ENCODE measurements around the gene HMGB2. TPM values are rescaled to one million over a fixed set of nuclear protein-coding genes. Genes with fewer than 3 reads are reported as not detected.

HMGB2 gene
- total RNA-seq, 1 donor from 2014 or later: 56.3 TPM

GRCh38 chr4:173328236-173328901, 5.8 kb downstream of the HMGB2 start:
- Mint-ChIP-seq H3K27me3 (ENCODE audit: unreplicated experiment) (no peaks in the 10 kb centered on the region), H3K36me3 (ENCODE audit: unreplicated experiment) (peaks cover 23% of the 10 kb centered on the region), H3K4me1 (ENCODE audit: unreplicated experiment) (peaks cover 30% of the 10 kb centered on the region), H3K9me3 (ENCODE audit: unreplicated experiment) (no peaks in the 10 kb centered on the region), H3K4me3 (ENCODE audit: unreplicated experiment) (no peak overlapping the region), H3K27ac (ENCODE audit: unreplicated experiment) (no peak overlapping the region)
- TF ChIP-seq, protein P1, sequence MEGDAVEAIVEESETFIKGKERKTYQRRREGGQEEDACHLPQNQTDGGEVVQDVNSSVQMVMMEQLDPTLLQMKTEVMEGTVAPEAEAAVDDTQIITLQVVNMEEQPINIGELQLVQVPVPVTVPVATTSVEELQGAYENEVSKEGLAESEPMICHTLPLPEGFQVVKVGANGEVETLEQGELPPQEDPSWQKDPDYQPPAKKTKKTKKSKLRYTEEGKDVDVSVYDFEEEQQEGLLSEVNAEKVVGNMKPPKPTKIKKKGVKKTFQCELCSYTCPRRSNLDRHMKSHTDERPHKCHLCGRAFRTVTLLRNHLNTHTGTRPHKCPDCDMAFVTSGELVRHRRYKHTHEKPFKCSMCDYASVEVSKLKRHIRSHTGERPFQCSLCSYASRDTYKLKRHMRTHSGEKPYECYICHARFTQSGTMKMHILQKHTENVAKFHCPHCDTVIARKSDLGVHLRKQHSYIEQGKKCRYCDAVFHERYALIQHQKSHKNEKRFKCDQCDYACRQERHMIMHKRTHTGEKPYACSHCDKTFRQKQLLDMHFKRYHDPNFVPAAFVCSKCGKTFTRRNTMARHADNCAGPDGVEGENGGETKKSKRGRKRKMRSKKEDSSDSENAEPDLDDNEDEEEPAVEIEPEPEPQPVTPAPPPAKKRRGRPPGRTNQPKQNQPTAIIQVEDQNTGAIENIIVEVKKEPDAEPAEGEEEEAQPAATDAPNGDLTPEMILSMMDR (IDR thresholded peaks at IDR 0.05): no peak
- no peak for DNase-seq (ENCODE audit: extremely low spot score, unreplicated experiment)

DNA sequence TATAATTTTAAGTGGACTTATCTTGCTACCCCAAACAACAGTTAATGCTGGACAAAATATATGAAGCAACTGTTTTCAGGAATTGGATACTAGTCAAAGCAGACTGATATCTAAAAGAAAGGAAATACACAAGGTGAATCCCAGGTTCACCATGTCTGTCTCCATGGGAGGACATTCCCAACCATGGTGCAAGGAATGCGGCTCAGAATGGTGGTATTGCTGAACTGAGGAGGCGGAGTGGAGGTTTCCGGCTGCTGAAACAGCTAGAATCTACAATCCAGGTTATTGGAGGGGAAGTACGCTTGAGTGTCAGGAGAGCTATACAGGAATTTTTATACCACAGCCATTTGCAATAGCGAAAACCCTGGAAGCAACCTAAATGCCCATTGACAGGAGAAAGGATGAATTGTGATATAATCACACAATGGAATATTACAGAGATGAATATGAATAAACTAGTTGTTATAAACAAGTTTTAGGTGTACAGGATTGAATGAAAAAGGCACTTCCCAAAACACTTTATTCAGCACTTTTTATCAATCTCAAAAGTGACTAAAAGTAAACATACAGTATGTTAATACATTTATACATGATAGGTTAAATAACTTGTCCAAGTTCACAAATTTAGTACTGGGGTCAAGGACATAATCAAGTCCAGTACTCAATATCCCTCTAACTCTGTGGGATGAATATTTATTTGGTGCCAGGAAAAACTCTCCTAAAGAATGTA, 9.0 kb downstream of the HMGB2 start:
- no peaks in the 10 kb centered on the region for H3K9me3 Mint-ChIP-seq (ENCODE audit: unreplicated experiment)
- no peak overlapping the region for H3K4me3 Mint-ChIP-seq (ENCODE audit: unreplicated experiment)
- peaks cover 15% of the 10 kb centered on the region for H3K36me3 Mint-ChIP-seq (ENCODE audit: unreplicated experiment)
- no peak overlapping the region for H3K27ac Mint-ChIP-seq (ENCODE audit: unreplicated experiment)
- H3K27me3 Mint-ChIP-seq (ENCODE audit: unreplicated experiment): no peaks in the 10 kb centered on the region
- no peak for DNase-seq (ENCODE audit: extremely low spot score, unreplicated experiment)
- TF ChIP-seq, protein P1 (IDR thresholded peaks at IDR 0.05): no peak
- peaks cover 6% of the 10 kb centered on the region for H3K4me1 Mint-ChIP-seq (ENCODE audit: unreplicated experiment)

DNA sequence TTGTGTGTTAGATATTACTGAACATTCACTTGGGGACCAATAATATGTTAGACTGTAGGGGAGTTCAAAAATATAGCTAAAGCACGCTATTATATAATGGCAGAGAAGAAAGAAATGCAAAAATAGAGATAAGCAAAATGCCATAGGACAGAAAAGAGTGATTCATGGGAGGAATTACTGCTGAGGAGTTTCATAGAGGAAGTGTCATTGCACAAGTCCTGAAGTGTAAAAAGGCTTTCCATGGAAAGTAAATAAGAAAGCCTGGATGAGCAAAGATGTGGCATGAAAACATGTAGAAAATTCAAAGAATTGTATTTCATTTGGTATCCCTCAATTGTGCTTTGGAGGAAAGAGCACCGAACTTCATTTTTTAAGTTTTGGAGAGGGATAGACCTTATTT, 14.5 kb downstream of the HMGB2 start:
- H3K4me1 Mint-ChIP-seq (ENCODE audit: unreplicated experiment): no peaks in the 10 kb centered on the region
- no peak for DNase-seq (ENCODE audit: extremely low spot score, unreplicated experiment)
- H3K36me3 Mint-ChIP-seq (ENCODE audit: unreplicated experiment): peaks cover 6% of the 10 kb centered on the region
- no peak overlapping the region for H3K27ac Mint-ChIP-seq (ENCODE audit: unreplicated experiment)
- TF ChIP-seq, protein P1 (IDR thresholded peaks at IDR 0.05): no peak
- no peak overlapping the region for H3K4me3 Mint-ChIP-seq (ENCODE audit: unreplicated experiment)
- H3K27me3 Mint-ChIP-seq (ENCODE audit: unreplicated experiment): no peaks in the 10 kb centered on the region
- no peaks in the 10 kb centered on the region for H3K9me3 Mint-ChIP-seq (ENCODE audit: unreplicated experiment)

DNA sequence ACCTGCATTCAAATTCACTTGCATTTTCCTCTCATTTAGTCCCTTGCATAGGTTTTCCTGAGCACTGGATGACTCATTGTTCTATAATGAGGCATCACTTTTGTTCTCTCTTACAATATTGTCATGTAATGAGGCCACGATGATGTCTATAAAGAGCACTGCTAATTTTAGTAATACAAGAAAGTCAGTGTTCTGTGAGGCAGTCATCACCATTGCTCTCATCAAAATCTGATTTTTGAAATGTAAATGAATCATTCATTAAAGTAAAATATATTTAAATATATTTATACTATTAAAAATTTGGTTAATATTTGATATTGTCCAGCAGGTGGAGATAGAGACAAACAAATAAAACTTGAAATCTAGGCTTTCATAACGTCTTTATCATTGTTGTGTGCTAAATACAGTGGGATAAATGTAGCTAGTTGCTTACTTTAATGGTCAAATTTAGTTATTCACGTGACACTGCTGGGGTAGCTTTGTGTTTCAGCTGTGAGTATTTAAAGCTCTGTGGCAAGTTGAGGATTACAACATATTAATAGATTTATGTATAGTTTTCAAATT, 15.4 kb downstream of the HMGB2 start:
- peaks cover 6% of the 10 kb centered on the region for H3K36me3 Mint-ChIP-seq (ENCODE audit: unreplicated experiment)
- TF ChIP-seq, protein P1 (IDR thresholded peaks at IDR 0.05): peak; percentile 55
- no peak for DNase-seq (ENCODE audit: extremely low spot score, unreplicated experiment)
- no peaks in the 10 kb centered on the region for H3K27me3 Mint-ChIP-seq (ENCODE audit: unreplicated experiment)
- no peak overlapping the region for H3K4me3 Mint-ChIP-seq (ENCODE audit: unreplicated experiment)
- no peaks in the 10 kb centered on the region for H3K9me3 Mint-ChIP-seq (ENCODE audit: unreplicated experiment)
- no peak overlapping the region for H3K27ac Mint-ChIP-seq (ENCODE audit: unreplicated experiment)
- no peaks in the 10 kb centered on the region for H3K4me1 Mint-ChIP-seq (ENCODE audit: unreplicated experiment)

GRCh38 chr4:173318240-173318639, 15.9 kb downstream of the HMGB2 start:
- no peak for DNase-seq (ENCODE audit: extremely low spot score, unreplicated experiment)
- Mint-ChIP-seq H3K27ac (ENCODE audit: unreplicated experiment) (no peak overlapping the region), H3K36me3 (ENCODE audit: unreplicated experiment) (peaks cover 6% of the 10 kb centered on the region), H3K27me3 (ENCODE audit: unreplicated experiment) (no peaks in the 10 kb centered on the region), H3K4me3 (ENCODE audit: unreplicated experiment) (no peak overlapping the region), H3K4me1 (ENCODE audit: unreplicated experiment) (no peaks in the 10 kb centered on the region), H3K9me3 (ENCODE audit: unreplicated experiment) (no peaks in the 10 kb centered on the region)
- TF ChIP-seq, protein P1 (IDR thresholded peaks at IDR 0.05): no peak

Data from osteocyte (in vitro differentiated cells).